Measurements from ENCODE around the gene HAUS5. TPM values are rescaled to one million over a fixed set of nuclear protein-coding genes. Genes with fewer than 3 reads are reported as not detected.
A peak's percentile ranks its signal among the peaks of the same experiment; 100 is the strongest.

The HAUS5 gene
- total RNA-seq, 3 donors from 2014 or later (not counting 1 experiment from before 2014, with no cell fraction given) = 17.5 to 26.4 (median 21.6) TPM

DNA sequence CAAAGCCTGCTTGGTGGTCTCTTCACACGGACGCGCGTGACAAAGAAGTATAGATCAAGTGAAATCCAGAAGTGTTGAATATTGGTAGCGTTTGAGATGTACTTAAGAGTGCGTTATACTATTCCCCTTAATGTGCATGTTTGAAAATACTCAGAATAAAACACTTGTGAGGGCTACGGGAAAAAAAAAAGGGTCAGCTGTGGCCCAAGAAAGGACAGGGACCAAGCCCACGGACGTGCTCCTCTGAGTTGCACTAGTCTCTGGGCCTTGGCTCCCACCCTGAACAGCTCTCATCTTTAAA is 15.7 kb downstream of the HAUS5 start:
- H3K36me3 Mint-ChIP-seq = peaks cover 11% of the 10 kb centered on the region
- H3K4me3 Mint-ChIP-seq = peak overlapping the region; percentile 99
- Histone ChIP-seq H3K4me1 (ENCODE audit: control insufficient read depth, insufficient read depth, low read length) (peaks cover 23% of the 10 kb centered on the region), H3K27me3 (ENCODE audit: control insufficient read depth, insufficient read depth, low read length) (no peaks in the 10 kb centered on the region), H3K27ac (ENCODE audit: low read length) (peak overlapping the region; percentile 89), H3K9me3 (ENCODE audit: control insufficient read depth, insufficient read depth, low read length) (no peaks in the 10 kb centered on the region), H3K4me3 (ENCODE audit: low read length) (peak overlapping the region; percentile 86), H3K36me3 (ENCODE audit: control insufficient read depth, insufficient read depth, low read length) (peaks cover 28% of the 10 kb centered on the region)
- DNase-seq = no peak
- ATAC-seq = no peak
- WGBS (ENCODE audit: insufficient coverage) = 25% methylated on average over 9 of the region's 9 CpGs
- H3K4me1 Mint-ChIP-seq = peaks cover 26 to 39% of the 10 kb centered on the region in 2 donors
- TF ChIP-seq, protein P1, sequence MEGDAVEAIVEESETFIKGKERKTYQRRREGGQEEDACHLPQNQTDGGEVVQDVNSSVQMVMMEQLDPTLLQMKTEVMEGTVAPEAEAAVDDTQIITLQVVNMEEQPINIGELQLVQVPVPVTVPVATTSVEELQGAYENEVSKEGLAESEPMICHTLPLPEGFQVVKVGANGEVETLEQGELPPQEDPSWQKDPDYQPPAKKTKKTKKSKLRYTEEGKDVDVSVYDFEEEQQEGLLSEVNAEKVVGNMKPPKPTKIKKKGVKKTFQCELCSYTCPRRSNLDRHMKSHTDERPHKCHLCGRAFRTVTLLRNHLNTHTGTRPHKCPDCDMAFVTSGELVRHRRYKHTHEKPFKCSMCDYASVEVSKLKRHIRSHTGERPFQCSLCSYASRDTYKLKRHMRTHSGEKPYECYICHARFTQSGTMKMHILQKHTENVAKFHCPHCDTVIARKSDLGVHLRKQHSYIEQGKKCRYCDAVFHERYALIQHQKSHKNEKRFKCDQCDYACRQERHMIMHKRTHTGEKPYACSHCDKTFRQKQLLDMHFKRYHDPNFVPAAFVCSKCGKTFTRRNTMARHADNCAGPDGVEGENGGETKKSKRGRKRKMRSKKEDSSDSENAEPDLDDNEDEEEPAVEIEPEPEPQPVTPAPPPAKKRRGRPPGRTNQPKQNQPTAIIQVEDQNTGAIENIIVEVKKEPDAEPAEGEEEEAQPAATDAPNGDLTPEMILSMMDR (IDR thresholded peaks at IDR 0.05) = no peak
- intact Hi-C loops (cut with micrococcal nuclease) = loop anchor here (1.0 to 2.0 kb wide), 4 partner anchors 16 to 89 kb away; partner anchors contain the start of genes COX6B1 and HAUS5
- peak overlapping the region; percentile 96 to 97 for H3K27ac Mint-ChIP-seq
- no peaks in the 10 kb centered on the region for H3K27me3 Mint-ChIP-seq (ENCODE audit: low read depth in 2 of 2)
- no peaks in the 10 kb centered on the region for H3K9me3 Mint-ChIP-seq

DNA sequence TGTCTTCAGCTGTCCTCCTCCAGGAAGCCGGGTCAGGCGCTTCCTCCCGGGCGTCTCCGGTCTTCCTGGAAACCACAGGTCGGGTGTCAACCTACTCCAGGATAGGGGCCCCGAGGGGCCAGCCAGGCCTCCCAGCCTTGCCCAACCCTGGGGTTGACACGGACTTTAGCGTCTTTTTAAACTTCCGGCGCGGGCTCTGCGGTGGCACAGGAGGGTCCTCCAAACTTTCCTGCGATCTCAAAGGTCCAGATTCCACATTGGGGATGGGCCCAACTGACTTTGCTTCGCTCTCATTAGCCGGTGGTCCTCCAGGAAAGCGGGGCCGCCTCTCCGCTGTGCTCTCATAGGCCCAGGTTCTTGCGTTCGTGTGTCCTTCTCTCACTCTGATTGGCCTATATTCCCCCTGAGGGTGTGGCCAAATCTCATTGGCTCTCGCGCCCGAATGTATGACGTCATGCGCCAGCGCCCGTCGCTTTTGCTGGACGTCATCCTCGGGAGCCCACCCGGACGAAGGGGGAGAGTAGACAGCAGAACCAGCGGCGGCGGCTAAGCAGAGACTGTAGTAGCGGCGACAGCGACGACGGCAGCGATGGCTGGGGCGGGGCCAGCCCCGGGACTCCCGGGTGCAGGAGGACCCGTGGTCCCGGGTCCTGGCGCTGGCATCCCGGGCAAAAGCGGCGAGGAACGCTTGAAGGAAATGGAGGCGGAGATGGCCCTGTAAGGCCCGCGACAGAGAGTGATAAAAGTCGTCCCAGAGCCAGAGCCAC is 16.2 kb downstream of the HAUS5 start, which contains the start of gene RBM42:
TSS of gene RBM42 (plus strand) at position 472 of the 767 bp plus-strand sequence. CDS start at position 590, 118 bp downstream.
- intact Hi-C loops (cut with micrococcal nuclease) = loop anchor here (1.0 to 2.0 kb wide), 4 partner anchors 16 to 88 kb away; partner anchors contain the start of genes COX6B1 and HAUS5
- H3K27me3 Mint-ChIP-seq (ENCODE audit: low read depth in 2 of 2) = no peaks in the 10 kb centered on the region
- H3K27me3 ChIP-seq (ENCODE audit: control insufficient read depth, insufficient read depth, low read length) = no peaks in the 10 kb centered on the region

DNA sequence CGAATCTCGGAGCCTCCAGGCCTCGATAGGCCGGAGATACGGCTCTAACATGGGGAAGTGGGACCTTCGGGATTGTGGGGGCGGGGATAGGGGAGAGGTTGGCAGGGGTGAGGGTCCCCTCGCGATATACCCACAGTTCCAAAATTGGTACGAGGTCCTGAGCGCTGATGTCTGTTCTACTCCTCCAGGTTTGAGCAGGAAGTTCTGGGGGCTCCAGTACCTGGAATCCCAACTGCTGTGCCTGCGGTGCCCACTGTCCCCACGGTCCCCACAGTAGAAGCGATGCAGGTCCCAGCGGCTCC is 16.7 kb downstream of the HAUS5 start:
- Histone ChIP-seq H3K36me3 (ENCODE audit: control insufficient read depth, insufficient read depth, low read length) (peaks cover 38% of the 10 kb centered on the region), H3K4me1 (ENCODE audit: control insufficient read depth, insufficient read depth, low read length) (peaks cover 23% of the 10 kb centered on the region), H3K27me3 (ENCODE audit: control insufficient read depth, insufficient read depth, low read length) (no peaks in the 10 kb centered on the region), H3K9me3 (ENCODE audit: control insufficient read depth, insufficient read depth, low read length) (no peaks in the 10 kb centered on the region), H3K27ac (ENCODE audit: low read length) (peak overlapping the region; percentile 84), H3K4me3 (ENCODE audit: low read length) (peak overlapping the region; percentile 86)
- Mint-ChIP-seq H3K4me3 (peak overlapping the region; percentile 99), H3K36me3 (peaks cover 11% of the 10 kb centered on the region), H3K27me3 (ENCODE audit: low read depth in 2 of 2) (no peaks in the 10 kb centered on the region), H3K27ac (peak overlapping the region; percentile 96 to 97), H3K9me3 (no peaks in the 10 kb centered on the region), H3K4me1 (peaks cover 26 to 42% of the 10 kb centered on the region in 2 donors)
- WGBS (ENCODE audit: insufficient coverage) = 7% methylated on average over 15 of the region's 15 CpGs
- ATAC-seq = no peak
- TF ChIP-seq, protein P1 (IDR thresholded peaks at IDR 0.05) = no peak
- intact Hi-C loops (cut with micrococcal nuclease) = loop anchor here (2.0 kb wide), 1 partner anchor 88 kb away; no protein-coding TSS in a partner anchor
- peak in 1 of 2 donors; percentile 25 for DNase-seq

More for the DNA sequence above, 16.2 kb downstream of the HAUS5 start, which contains the start of gene RBM42:
- H3K4me3 ChIP-seq (ENCODE audit: low read length) = peak within 1 kb of the TSS; percentile 86
- ATAC-seq (peak; percentile 97 to 100 (median 98)), DNase-seq (peak; percentile 99)
- H3K4me1 ChIP-seq (ENCODE audit: control insufficient read depth, insufficient read depth, low read length) = peaks cover 23% of the 10 kb centered on the region
- peaks cover 33% of the 10 kb centered on the region for H3K36me3 ChIP-seq (ENCODE audit: control insufficient read depth, insufficient read depth, low read length)
- peaks cover 26 to 42% of the 10 kb centered on the region in 2 donors for H3K4me1 Mint-ChIP-seq
- H3K9me3 Mint-ChIP-seq = no peaks in the 10 kb centered on the region
- H3K4me3 Mint-ChIP-seq = peak within 1 kb of the TSS; percentile 99
- peaks cover 11% of the 10 kb centered on the region for H3K36me3 Mint-ChIP-seq
- TF ChIP-seq, protein P1 (IDR thresholded peaks at IDR 0.05) = no peak
- no peaks in the 10 kb centered on the region for H3K9me3 ChIP-seq (ENCODE audit: control insufficient read depth, insufficient read depth, low read length)
- WGBS (ENCODE audit: insufficient coverage) = under 1% methylated on average over 56 of the region's 56 CpGs
- H3K27ac ChIP-seq (ENCODE audit: low read length) = peak within 1 kb of the TSS; percentile 89
- H3K27ac Mint-ChIP-seq = peak within 1 kb of the TSS; percentile 96 to 97
